NCI-H128 (cell line): ENCODE results near the gene TMEM239.
"Not testable (repeated sequence)": the region's sequence is repeated elsewhere in the genome, so short reads cannot be mapped to it uniquely, and the experiment has no call there.

Experiments used
- DNase-seq: peaks from one replicate; lab custom pipeline; 2025; ENCODE audit not compliant: unreplicated experiment; lab: John Stamatoyannopoulos, UW

Gene TMEM239

DNA sequence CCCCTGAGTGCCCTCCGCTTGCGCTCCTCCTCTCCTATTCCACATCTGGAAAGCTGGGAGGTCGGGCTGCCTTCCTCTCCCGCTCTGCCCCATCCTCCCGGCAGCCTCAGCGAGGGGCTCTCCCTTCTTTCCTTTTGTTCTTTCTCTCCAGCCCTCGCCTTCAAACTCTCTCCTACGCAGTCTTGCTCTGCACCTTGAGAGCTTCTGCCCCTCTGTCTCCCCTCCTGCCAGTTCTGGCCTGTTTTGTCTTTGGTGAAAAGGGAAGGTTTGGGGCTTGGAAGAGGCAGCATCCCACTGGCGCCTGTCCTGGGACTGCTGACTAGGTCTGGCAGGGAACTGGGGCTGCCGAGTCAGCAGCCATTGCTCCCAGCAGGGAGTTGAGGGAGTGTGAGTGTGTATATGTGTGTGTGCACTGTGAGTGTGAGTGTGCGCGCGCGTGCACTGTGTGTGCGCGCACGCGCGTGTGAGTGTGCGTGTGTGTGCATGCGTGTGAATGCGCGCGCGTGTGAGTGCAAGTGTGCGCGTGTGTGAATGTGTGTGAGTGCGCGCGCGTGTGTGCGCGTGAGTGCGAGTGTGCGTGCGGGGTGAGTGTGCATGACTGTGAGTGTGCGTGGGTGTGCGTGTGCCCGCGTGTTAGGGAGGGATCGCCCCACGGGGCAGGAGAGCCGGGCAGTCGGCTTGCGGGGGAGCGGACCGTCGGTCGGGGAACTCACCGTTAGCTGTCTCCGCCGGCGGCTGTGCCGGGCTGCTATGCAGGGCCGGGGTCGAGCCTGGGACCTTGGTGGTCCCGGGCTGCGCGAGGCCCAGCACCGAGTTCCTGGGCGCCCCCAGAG lies 16.3 kb upstream of the TMEM239 start:
- no peak for DNase-seq

GRCh38 chr20:2800521-2801285 lies 15.5 kb upstream of the TMEM239 start, which contains the start of gene CPXM1:
Gene CPXM1 (minus strand): TSS chr20:2800627. CDS start chr20:2800572, 55 bp downstream.
- no peak for DNase-seq

DNA sequence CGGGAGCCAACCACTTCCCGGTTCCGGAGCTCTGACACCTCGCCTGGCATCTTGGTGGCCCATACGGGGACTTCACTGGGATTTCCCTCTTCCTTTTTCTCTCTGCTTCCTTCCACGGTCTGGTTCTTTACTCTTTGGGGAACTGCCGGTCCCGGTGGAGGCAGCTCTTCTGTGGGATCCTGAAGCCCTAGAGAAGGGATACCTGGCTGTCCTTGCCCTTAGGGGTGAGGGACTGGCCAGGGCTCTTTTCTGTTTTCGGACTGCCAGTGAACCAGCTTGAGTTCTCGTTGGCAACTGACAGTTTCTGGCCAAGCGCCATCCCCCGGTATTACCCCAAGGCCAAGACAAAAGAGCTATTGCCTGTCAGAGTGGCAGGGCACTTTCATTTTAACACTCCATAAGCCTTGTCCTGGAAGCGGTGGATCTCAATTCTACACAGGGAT lies 14.9 kb upstream of the TMEM239 start:
- DNase-seq: no peak

DNA sequence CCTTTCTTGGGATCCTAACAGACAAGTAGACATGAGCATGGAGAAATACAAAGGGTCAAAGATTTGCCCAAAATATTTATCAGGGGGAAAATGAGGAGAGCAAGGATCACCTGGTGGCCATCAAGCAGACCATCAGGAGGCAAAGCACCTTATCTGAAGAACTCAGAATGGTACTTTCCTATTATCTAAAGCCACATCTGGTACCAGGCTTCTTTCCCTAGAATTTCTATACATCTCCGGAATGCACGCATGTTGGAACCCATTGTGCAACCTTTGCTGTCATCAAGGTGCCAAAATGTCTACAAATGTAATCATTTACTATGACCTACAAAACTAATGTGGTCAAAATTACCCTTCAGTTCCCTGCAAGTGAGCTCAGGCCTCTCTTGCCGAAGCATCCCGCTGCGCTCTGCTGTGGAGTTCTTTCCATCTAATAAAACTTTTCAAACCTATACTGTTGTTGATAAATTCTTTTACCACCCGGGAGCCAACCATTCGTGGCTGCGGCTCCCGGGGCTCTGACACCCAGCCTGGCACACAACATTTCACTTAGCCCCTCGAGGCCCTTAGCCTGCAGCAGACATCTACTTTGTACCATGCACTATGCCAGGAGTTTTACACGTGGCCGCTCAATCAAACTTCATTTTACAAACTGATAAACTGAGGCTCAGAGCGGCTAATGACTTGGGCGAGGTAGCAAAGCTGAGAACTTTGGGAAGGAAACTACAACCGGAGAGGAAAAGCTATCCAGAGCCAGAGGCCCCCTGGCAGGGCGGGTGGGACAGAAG lies 11.9 kb upstream of the TMEM239 start:
- DNase-seq: no peak

DNA sequence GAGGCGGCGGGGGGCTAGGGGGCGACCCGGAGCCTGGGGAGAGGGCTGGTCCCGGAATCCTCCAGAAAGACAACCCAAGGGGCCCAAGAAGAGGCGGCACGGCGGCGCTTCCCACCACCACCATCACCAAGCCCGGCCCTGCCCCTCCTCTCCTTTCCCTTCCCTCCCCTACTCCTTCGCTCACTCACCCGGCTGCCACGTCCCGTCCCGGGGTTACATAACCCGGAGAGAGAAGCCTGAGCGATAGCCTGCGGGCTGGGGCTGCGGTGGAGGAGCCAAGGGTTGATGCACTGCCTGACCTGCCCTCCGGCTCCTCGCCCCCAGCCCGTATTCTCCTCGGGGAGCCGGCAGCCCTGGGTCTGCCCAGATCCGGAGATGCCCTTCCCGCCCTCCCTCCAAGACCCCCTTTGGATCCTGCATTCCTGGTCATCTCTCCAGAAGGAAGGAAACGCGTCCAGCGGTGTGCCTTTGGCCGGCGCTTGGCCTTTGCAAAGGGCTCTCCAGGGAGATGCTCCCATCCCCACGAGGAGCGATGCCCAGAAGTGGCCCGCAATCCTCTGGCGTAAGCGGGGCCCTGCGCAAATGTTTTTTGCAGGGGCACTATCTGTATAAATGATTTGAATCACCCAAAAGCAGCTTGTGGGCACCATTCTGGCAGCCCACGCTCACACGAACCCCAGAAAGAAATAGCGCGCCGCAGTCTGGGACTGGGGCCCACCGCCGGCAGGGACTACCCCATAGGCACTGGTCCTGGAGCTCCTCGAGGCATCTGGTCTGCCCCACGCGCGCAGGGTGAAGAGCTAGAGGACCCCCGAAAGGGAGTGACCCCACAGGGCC lies 11.1 kb upstream of the TMEM239 start:
- DNase-seq: no peak

- no peak for DNase-seq
Measured at GRCh38 chr20:2805689-2806350, 10.3 kb upstream of the TMEM239 start.

- no peak for DNase-seq
Measured at GRCh38 chr20:2806351-2806701, 9.8 kb upstream of the TMEM239 start.

- no peak for DNase-seq
Measured at GRCh38 chr20:2807019-2807418, 9.1 kb upstream of the TMEM239 start.

DNA sequence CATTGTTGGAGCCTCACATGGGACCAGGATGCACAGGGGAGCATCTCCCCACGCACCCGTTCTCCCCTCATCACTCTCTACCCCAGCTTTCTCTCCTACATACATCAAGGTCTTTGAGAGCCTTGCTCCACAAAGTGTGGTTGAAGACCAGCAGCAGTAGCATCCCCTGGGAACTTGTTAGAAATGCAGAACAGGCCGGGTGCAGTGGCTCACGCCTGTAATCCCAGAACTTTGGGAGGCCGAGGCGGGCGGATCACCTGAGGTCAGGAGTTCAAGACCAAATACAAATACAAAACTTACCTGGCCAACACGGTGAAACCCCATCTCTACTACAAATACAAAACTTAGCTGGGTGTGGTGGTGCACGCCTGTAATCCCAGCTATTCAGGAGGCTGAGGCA lies 8.2 kb upstream of the TMEM239 start:
- not testable (repeated sequence) for DNase-seq

DNA sequence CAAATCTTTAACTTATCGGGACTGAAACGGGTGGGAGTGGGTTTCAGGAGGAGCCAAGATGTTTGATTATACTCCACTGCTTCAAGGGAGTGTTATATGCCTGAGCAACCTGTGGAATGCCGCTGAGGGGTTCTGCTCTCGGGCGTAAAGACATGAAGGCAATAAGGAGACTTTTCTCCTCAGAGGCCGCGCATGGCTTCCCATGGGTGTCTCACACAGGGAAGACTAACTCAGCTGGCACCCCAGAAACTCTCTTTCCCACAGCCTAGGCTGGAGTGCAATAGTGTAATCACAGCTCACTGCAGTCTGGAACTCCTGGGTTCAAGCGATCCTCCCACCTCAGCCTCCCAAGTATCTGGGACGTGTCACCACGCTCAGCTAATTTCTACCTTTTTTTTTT lies 6.5 kb upstream of the TMEM239 start:
- no peak for DNase-seq

GRCh38 chr20:2812189-2812588 lies 4.0 kb upstream of the TMEM239 start:
- no peak for DNase-seq

GRCh38 chr20:2814076-2814475 lies 2.1 kb upstream of the TMEM239 start:
- no peak for DNase-seq

- no peak for DNase-seq
Measured at GRCh38 chr20:2814587-2815051, 1.5 kb upstream of the TMEM239 start, which contains the start of gene C20orf141. Gene C20orf141 (plus strand): TSS chr20:2814987. CDS start chr20:2815185, 198 bp downstream.

GRCh38 chr20:2815242-2815900 lies 793 bp upstream of the TMEM239 start:
- DNase-seq: no peak

- DNase-seq: no peak
Measured at GRCh38 chr20:2816583-2817340, 598 bp downstream of the TMEM239 start.

DNA sequence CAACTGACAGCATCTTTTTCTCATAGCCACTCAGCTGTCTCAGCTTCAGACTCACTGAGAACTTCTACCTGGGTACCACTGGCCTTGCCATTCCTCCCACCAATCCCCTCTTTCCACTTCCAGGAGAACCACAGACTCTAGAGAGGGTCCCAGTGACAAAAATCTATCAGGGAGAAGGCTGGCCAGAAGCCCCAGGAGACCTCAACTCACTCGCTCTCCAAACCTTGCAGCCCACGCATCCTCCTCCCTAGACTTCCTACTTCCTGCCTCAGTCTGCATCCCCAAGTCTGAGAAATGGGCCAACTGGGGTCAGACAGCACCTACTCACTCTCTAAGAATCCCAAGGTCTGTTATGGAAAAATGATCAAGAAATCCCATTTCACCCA lies 1.2 kb downstream of the TMEM239 start:
- no peak for DNase-seq

DNA sequence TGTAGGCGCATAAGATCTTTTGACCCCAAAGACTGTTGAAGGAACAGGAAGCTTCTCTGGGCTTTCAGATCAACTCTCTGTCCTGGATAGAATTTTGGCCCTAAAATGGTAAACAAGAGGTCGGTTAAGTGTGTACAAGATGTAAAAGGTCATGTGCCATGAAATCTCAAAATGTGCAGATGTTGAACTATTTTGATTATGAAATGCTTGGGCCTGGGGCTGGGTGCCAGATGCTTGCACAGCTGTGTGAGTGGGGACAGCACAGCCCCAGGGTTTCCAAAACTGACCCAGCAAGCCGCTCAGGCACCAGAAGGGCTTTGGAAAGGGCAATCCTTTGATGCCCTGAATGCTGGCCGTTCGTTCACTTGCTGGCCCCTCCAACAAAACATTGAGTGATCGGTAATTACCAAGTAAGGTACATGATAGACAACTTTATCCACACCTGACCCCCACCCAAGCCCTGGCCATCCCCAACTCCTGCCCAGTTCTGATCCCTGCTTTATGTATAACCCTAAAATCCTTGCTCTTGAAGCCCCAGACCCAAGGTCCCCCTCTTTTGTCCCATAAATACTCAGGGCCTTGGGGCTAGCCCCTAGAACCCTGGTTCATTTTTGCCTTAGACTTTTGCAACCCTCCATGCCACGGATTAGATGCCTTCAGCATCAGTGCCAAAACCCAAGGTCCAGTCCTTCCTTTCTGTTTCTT lies 1.9 kb downstream of the TMEM239 start:
- no peak for DNase-seq
